NCI-H1092 treated with DMSO at 0.1 percent for 48 hours (cell line): ENCODE measurements around the gene NT5DC1.

Source experiments
- DNase-seq: peaks from one replicate; lab custom pipeline; 2025; lab: John Stamatoyannopoulos, UW

The NT5DC1 gene

GRCh38 chr6:116100419-116101301, at the start of gene NT5DC1:
Gene NT5DC1, plus strand, starts transcription at chr6:116100853. Its CDS starts 78 bp downstream, at chr6:116100931.
- peak; percentile 69 for DNase-seq

GRCh38 chr6:116051244-116051643, 49.4 kb upstream of the NT5DC1 start:
- no peak for DNase-seq

GRCh38 chr6:116055513-116055912, 45.1 kb upstream of the NT5DC1 start:
- DNase-seq = no peak

GRCh38 chr6:116057766-116058165, 42.9 kb upstream of the NT5DC1 start:
- no peak for DNase-seq

GRCh38 chr6:116059713-116060571, 40.7 kb upstream of the NT5DC1 start:
- no peak for DNase-seq

- DNase-seq = no peak
Observed at GRCh38 chr6:116060572-116061283, 39.9 kb upstream of the NT5DC1 start, which contains the start of gene FRK. Gene FRK, minus strand, starts transcription at chr6:116060891. Its CDS starts 580 bp downstream, at chr6:116060311.

- no peak for DNase-seq
Observed at GRCh38 chr6:116062496-116062895, 38.2 kb upstream of the NT5DC1 start.

GRCh38 chr6:116064666-116065065, 36.0 kb upstream of the NT5DC1 start:
- no peak for DNase-seq

- DNase-seq = no peak
Observed at GRCh38 chr6:116066789-116067188, 33.9 kb upstream of the NT5DC1 start.

- no peak for DNase-seq
Observed at GRCh38 chr6:116070101-116070500, 30.6 kb upstream of the NT5DC1 start.

GRCh38 chr6:116070616-116071389, 29.9 kb upstream of the NT5DC1 start:
- DNase-seq = no peak

- DNase-seq = no peak
Observed at GRCh38 chr6:116072368-116072767, 28.3 kb upstream of the NT5DC1 start.

- DNase-seq = no peak
Observed at GRCh38 chr6:116073765-116074440, 26.8 kb upstream of the NT5DC1 start.

- DNase-seq = no peak
Observed at GRCh38 chr6:116074732-116075390, 25.8 kb upstream of the NT5DC1 start.

GRCh38 chr6:116078522-116078921, 22.1 kb upstream of the NT5DC1 start:
- DNase-seq = no peak

GRCh38 chr6:116078945-116079344, 21.7 kb upstream of the NT5DC1 start:
- no peak for DNase-seq

- DNase-seq = no peak
Observed at GRCh38 chr6:116083052-116083451, 17.6 kb upstream of the NT5DC1 start.

- DNase-seq = no peak
Observed at GRCh38 chr6:116084284-116084683, 16.4 kb upstream of the NT5DC1 start.

GRCh38 chr6:116087437-116088027, 13.1 kb upstream of the NT5DC1 start:
- no peak for DNase-seq

GRCh38 chr6:116088946-116089345, 11.7 kb upstream of the NT5DC1 start:
- DNase-seq = no peak
